ENCODE results near the gene SMIM32. TPM values are rescaled to one million over a fixed set of nuclear protein-coding genes. Genes with fewer than 3 reads are reported as not detected.

The SMIM32 gene
- total RNA-seq, 2 experiments from 2014 or later = not detected

DNA sequence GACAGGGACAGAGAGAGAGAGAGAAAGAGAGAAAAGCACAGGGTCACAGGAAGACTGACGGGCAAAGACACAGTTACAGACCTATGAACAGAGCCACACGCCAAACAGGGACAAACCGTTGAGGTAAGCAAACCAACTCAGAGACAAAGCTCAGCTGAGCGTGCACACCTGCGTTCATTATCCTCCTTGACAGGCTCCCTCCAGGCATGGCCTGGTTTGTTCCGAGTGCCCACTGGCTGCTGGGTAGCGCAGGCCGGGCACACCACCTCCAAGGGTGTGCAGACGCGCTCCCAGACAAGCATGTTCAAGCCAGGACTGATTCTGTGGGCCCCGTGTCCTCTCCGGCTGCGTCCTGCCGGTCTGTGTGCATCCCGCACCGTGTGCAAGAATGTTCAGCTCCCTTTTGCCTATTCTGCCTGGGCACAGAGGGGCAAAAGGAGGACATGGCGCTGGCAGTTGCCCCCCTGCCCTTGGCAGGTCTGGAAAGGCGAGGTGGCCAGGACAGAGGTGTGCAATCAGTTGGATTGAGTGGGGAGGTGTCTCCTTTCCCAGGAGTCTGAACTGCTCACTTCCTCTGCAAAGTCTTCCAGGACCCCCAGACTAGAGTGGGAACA is 467 bp upstream of the SMIM32 start:
- Mint-ChIP-seq H3K27ac (no peak overlapping the region), H3K4me1 (ENCODE audit: low read depth) (no peaks in the 10 kb centered on the region), H3K36me3 (ENCODE audit: low read depth) (no peaks in the 10 kb centered on the region), H3K27me3 (ENCODE audit: low read depth) (peaks cover 46% of the 10 kb centered on the region), H3K4me3 (no peak overlapping the region), H3K9me3 (ENCODE audit: insufficient read depth) (no peaks in the 10 kb centered on the region)
- ChIA-PET POLR2A (no interaction called here), CTCF (no interaction called here)
- no peak for DNase-seq
- ATAC-seq = peak; percentile 43

DNA sequence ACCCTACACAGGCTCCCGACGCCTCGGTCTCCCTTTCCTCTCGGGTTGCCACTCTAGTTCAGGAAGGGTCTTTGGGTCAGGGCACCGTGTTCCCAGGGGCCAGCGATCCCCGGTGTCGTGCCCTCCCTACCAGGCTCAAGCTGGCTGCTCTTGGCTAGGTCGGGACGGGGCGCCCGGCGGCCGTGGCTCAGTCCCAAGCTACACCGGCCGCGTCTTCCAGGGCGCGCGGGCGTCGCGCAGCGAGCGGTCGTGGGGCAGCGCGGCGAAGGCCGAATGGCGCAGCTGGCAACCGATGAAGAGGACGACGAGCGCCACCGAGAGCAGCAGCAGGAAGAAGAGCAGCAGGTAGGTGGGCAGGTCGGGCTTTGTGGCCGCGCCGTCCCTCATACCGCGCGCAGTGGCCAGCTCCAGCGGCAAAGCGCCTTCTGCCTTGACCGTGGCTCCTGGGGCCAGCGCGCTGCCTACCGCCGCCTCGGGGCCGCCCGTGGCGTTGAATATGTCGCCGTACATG is 892 bp downstream of the SMIM32 start:
- ATAC-seq (no peak), DNase-seq (no peak)
- ChIA-PET POLR2A (interaction anchor here (0.6 kb wide), 1 partner anchor 451 kb away, joined by 3 read pairs; no protein-coding TSS in a partner anchor), CTCF (interaction anchor here (0.7 kb wide), 1 partner anchor 20 kb away, joined by 3 read pairs; no protein-coding TSS in a partner anchor)
- Mint-ChIP-seq H3K36me3 (ENCODE audit: low read depth) (peaks cover 3% of the 10 kb centered on the region), H3K27ac (no peak overlapping the region), H3K27me3 (ENCODE audit: low read depth) (peaks cover 46% of the 10 kb centered on the region), H3K9me3 (ENCODE audit: insufficient read depth) (no peaks in the 10 kb centered on the region), H3K4me3 (no peak overlapping the region), H3K4me1 (ENCODE audit: low read depth) (no peaks in the 10 kb centered on the region)

GRCh38 chr5:136191304-136192014 is 1.5 kb downstream of the SMIM32 start:
- CTCF ChIA-PET = no interaction called here
- Mint-ChIP-seq H3K27ac (no peak overlapping the region), H3K36me3 (ENCODE audit: low read depth) (peaks cover 3% of the 10 kb centered on the region), H3K4me1 (ENCODE audit: low read depth) (no peaks in the 10 kb centered on the region), H3K4me3 (no peak overlapping the region), H3K27me3 (ENCODE audit: low read depth) (peaks cover 46% of the 10 kb centered on the region), H3K9me3 (ENCODE audit: insufficient read depth) (no peaks in the 10 kb centered on the region)
- no peak for DNase-seq
- ATAC-seq = no peak
- POLR2A ChIA-PET = interaction anchor here (0.6 kb wide), 1 partner anchor 450 kb away, joined by 3 read pairs; no protein-coding TSS in a partner anchor

GRCh38 chr5:136190904-136191303 is 2.1 kb downstream of the SMIM32 start:
- DNase-seq = no peak
- Mint-ChIP-seq H3K27ac (no peak overlapping the region), H3K9me3 (ENCODE audit: insufficient read depth) (no peaks in the 10 kb centered on the region), H3K4me3 (no peak overlapping the region), H3K27me3 (ENCODE audit: low read depth) (peaks cover 44% of the 10 kb centered on the region), H3K4me1 (ENCODE audit: low read depth) (no peaks in the 10 kb centered on the region), H3K36me3 (ENCODE audit: low read depth) (peaks cover 3% of the 10 kb centered on the region)
- CTCF ChIA-PET = no interaction called here
- POLR2A ChIA-PET = no interaction called here
- no peak for ATAC-seq

DNA sequence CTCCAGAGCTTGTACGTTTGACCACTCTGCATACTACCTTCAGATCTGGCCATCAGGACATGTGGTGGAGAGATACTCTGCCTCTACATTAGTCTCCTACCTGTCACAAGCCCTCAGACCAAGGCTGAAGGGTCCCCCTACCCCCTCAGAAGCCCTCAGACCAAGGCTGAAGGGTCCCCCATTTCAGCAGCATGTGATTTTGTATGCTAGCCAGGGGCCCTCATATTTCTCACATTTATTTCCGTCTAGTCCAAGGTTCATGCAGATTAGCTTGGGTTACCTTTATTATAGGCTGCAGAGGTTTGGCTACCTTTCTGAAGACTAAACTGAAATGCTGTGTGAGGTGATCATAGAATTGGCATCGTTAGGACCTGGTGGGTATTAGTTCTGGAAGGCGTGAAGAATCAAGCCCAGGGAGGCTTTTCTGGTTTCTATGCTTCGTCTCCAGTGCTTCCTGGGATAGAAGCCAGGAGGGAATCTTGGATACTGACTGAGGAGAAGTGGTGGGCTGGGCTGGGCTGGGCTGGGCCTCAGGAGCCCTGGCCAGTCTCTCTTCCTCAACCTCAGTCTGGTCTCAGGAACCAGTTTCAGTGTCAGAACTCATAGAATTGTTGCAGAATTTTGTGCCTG is 2.8 kb downstream of the SMIM32 start:
- H3K27ac Mint-ChIP-seq = no peak overlapping the region
- H3K27me3 Mint-ChIP-seq (ENCODE audit: low read depth) = peaks cover 44% of the 10 kb centered on the region
- DNase-seq = no peak
- H3K4me3 Mint-ChIP-seq = no peak overlapping the region
- ChIA-PET CTCF (no interaction called here), POLR2A (no interaction called here)
- H3K4me1 Mint-ChIP-seq (ENCODE audit: low read depth) = no peaks in the 10 kb centered on the region
- ATAC-seq = no peak
- H3K36me3 Mint-ChIP-seq (ENCODE audit: low read depth) = peaks cover 3% of the 10 kb centered on the region
- no peaks in the 10 kb centered on the region for H3K9me3 Mint-ChIP-seq (ENCODE audit: insufficient read depth)

DNA sequence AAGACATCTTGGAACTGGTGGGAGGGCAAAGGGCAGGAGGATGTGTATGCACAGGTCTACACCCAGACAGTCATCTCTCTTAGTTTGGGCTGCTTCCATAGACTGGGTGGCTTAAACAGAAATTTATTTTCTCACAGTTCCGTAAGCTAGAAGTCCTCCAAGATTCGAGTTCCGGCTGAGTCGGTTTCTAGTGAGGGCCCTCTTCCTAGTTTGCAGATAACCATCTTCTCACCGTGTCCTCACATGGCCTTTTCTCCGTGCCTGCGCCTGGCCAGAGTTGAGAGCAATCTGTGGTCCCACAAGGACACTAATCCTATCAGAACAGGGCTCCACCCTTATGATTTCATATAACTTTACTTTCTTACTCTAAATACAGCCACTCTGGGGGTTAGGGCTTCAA is 4.1 kb downstream of the SMIM32 start:
- CTCF ChIA-PET = no interaction called here
- H3K9me3 Mint-ChIP-seq (ENCODE audit: insufficient read depth) = no peaks in the 10 kb centered on the region

GRCh38 chr5:136186796-136187195 is 6.2 kb downstream of the SMIM32 start:
- no peaks in the 10 kb centered on the region for H3K9me3 Mint-ChIP-seq (ENCODE audit: insufficient read depth)
- POLR2A ChIA-PET = no interaction called here
- no peak overlapping the region for H3K4me3 Mint-ChIP-seq
- peaks cover 3% of the 10 kb centered on the region for H3K36me3 Mint-ChIP-seq (ENCODE audit: low read depth)
- no peak overlapping the region for H3K27ac Mint-ChIP-seq
- ATAC-seq (no peak), DNase-seq (no peak)
- H3K4me1 Mint-ChIP-seq (ENCODE audit: low read depth) = no peaks in the 10 kb centered on the region
- H3K27me3 Mint-ChIP-seq (ENCODE audit: low read depth) = peaks cover 19% of the 10 kb centered on the region
- CTCF ChIA-PET = no interaction called here

More for the DNA sequence above, 4.1 kb downstream of the SMIM32 start:
- Mint-ChIP-seq H3K27ac (no peak overlapping the region), H3K4me1 (ENCODE audit: low read depth) (no peaks in the 10 kb centered on the region), H3K4me3 (no peak overlapping the region), H3K36me3 (ENCODE audit: low read depth) (peaks cover 3% of the 10 kb centered on the region), H3K27me3 (ENCODE audit: low read depth) (peaks cover 31% of the 10 kb centered on the region)
- POLR2A ChIA-PET = no interaction called here
- DNase-seq = no peak
- no peak for ATAC-seq

DNA sequence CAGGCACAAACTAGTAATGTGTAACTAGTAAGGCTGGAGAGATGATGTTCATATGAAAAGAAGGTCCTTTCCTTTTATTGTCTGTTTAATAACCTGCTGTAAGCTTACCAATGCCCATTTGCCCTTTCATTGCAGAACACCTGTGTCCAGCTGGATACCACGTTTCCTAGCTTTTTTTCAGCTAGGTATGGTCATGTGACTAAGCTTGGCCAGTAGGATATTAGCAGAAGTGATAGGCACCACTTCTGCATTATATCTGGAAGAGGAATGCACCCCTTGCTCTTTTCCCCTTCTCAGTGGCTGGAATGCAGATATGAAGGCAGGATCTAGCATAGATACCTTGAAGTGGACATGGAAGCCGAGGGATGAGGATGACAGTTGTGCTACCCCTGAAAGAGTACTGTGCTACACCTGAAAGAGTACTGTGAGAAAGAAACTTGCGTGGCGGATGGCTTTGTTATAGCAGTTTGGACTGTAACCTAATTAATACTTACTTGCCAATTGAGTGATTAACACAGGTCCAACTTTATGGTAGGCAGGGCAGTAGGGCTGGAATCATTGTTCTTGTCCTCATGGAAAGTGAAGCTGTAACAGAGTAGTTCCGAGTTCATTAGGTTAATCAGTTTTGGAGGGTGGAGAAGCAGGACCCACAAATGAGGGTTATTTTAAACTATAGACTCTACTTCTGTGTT is 6.8 kb downstream of the SMIM32 start:
- ChIA-PET CTCF (no interaction called here), POLR2A (no interaction called here)
- Mint-ChIP-seq H3K4me1 (ENCODE audit: low read depth) (no peaks in the 10 kb centered on the region), H3K4me3 (no peak overlapping the region), H3K36me3 (ENCODE audit: low read depth) (peaks cover 3% of the 10 kb centered on the region), H3K27ac (no peak overlapping the region), H3K9me3 (ENCODE audit: insufficient read depth) (no peaks in the 10 kb centered on the region), H3K27me3 (ENCODE audit: low read depth) (peaks cover 12% of the 10 kb centered on the region)
- no peak for DNase-seq
- no peak for ATAC-seq

GRCh38 chr5:136182618-136183017 is 10.3 kb downstream of the SMIM32 start:
- no peaks in the 10 kb centered on the region for H3K9me3 Mint-ChIP-seq (ENCODE audit: insufficient read depth)
- ATAC-seq (no peak), DNase-seq (no peak)
- H3K27ac Mint-ChIP-seq = no peak overlapping the region
- POLR2A ChIA-PET = no interaction called here
- H3K4me1 Mint-ChIP-seq (ENCODE audit: low read depth) = no peaks in the 10 kb centered on the region
- H3K36me3 Mint-ChIP-seq (ENCODE audit: low read depth) = no peaks in the 10 kb centered on the region
- no peak overlapping the region for H3K4me3 Mint-ChIP-seq
- CTCF ChIA-PET = no interaction called here
- H3K27me3 Mint-ChIP-seq (ENCODE audit: low read depth) = no peaks in the 10 kb centered on the region

- H3K27me3 Mint-ChIP-seq (ENCODE audit: low read depth) = no peaks in the 10 kb centered on the region
- H3K4me3 Mint-ChIP-seq = no peak overlapping the region
- H3K9me3 Mint-ChIP-seq (ENCODE audit: insufficient read depth) = no peaks in the 10 kb centered on the region
- CTCF ChIA-PET = interaction anchor here (0.8 to 1.7 kb wide), 5 partner anchors 10 to 137 kb away, joined by 3 to 7 read pairs (median 3); partner anchors contain the start of gene SMAD5
- DNase-seq (no peak), ATAC-seq (no peak)
- no peak overlapping the region for H3K27ac Mint-ChIP-seq
- peaks cover 15% of the 10 kb centered on the region for H3K36me3 Mint-ChIP-seq (ENCODE audit: low read depth)
- no peaks in the 10 kb centered on the region for H3K4me1 Mint-ChIP-seq (ENCODE audit: low read depth)
- POLR2A ChIA-PET = no interaction called here
Measured at GRCh38 chr5:136174021-136174659, 18.8 kb downstream of the SMIM32 start.

GRCh38 chr5:136169218-136169617 is 23.7 kb downstream of the SMIM32 start:
- no peak overlapping the region for H3K4me3 Mint-ChIP-seq
- CTCF ChIA-PET = no interaction called here
- no peaks in the 10 kb centered on the region for H3K4me1 Mint-ChIP-seq (ENCODE audit: low read depth)
- DNase-seq = no peak
- H3K27ac Mint-ChIP-seq = no peak overlapping the region
- H3K36me3 Mint-ChIP-seq (ENCODE audit: low read depth) = peaks cover 28% of the 10 kb centered on the region
- POLR2A ChIA-PET = interaction anchor here (1.2 kb wide), 1 partner anchor 191 kb away, joined by 3 read pairs; no protein-coding TSS in a partner anchor
- H3K9me3 Mint-ChIP-seq (ENCODE audit: insufficient read depth) = no peaks in the 10 kb centered on the region
- H3K27me3 Mint-ChIP-seq (ENCODE audit: low read depth) = no peaks in the 10 kb centered on the region
- no peak for ATAC-seq

Measured in activated CD8-positive, alpha-beta T cell treated with anti-CD3 and anti-CD28 coated beads, Interleukin-2, amount 10 ng/mL, durations not matched to agents 7 days and 5 days (primary cell).